ENCODE measurements around the gene HEATR3.

Gene HEATR3

GRCh38 chr16:50154420-50154950 lies 88.7 kb downstream of the HEATR3 start:
- DNase-seq = peak; percentile 18

- DNase-seq = no peak
These were observed 90.2 kb downstream of the HEATR3 start for GRCh38 chr16:50155925-50156324.

Measured in CD4-positive, alpha-beta T cell treated with Interleukin-10 for 1 hour (primary cell).